ENCODE measurements around the gene EPHA3.

- TF ChIP-seq, protein P1, sequence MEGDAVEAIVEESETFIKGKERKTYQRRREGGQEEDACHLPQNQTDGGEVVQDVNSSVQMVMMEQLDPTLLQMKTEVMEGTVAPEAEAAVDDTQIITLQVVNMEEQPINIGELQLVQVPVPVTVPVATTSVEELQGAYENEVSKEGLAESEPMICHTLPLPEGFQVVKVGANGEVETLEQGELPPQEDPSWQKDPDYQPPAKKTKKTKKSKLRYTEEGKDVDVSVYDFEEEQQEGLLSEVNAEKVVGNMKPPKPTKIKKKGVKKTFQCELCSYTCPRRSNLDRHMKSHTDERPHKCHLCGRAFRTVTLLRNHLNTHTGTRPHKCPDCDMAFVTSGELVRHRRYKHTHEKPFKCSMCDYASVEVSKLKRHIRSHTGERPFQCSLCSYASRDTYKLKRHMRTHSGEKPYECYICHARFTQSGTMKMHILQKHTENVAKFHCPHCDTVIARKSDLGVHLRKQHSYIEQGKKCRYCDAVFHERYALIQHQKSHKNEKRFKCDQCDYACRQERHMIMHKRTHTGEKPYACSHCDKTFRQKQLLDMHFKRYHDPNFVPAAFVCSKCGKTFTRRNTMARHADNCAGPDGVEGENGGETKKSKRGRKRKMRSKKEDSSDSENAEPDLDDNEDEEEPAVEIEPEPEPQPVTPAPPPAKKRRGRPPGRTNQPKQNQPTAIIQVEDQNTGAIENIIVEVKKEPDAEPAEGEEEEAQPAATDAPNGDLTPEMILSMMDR (IDR thresholded peaks at IDR 0.05), result no peak
- TF ChIP-seq POLR2A (IDR thresholded peaks at IDR 0.05) (no peak), EP300 (IDR thresholded peaks at IDR 0.05) (no peak)
These were observed 312.3 kb downstream of the EPHA3 start for GRCh38 chr3:89419647-89420241.

Measured in ovary (tissue), 3 donors.